ENCODE measurements around the gene ELOVL4.

ELOVL4 gene

GRCh38 chr6:79911992-79912391 is 35.4 kb downstream of the ELOVL4 start:
- DNase-seq, result peak; percentile 9

GRCh38 chr6:79909517-79909916 is 37.8 kb downstream of the ELOVL4 start:
- no peak for DNase-seq

- no peak for DNase-seq
Measured at GRCh38 chr6:79902046-79902445, 45.3 kb downstream of the ELOVL4 start.

- no peak for DNase-seq
Measured at GRCh38 chr6:79898076-79898475, 49.3 kb downstream of the ELOVL4 start.

- no peak for DNase-seq
Measured at GRCh38 chr6:79896075-79896449, 51.3 kb downstream of the ELOVL4 start.

- DNase-seq, result no peak
Measured at GRCh38 chr6:79895382-79896074, 51.8 kb downstream of the ELOVL4 start.

GRCh38 chr6:79894939-79895338 is 52.4 kb downstream of the ELOVL4 start:
- DNase-seq, result no peak

- no peak for DNase-seq
Measured at GRCh38 chr6:79888587-79888986, 58.8 kb downstream of the ELOVL4 start.

GRCh38 chr6:79878142-79878748 is 69.1 kb downstream of the ELOVL4 start:
- DNase-seq, result peak; percentile 55

GRCh38 chr6:79874531-79875134 is 72.7 kb downstream of the ELOVL4 start:
- DNase-seq, result no peak

GRCh38 chr6:79872986-79873385 is 74.4 kb downstream of the ELOVL4 start:
- peak; percentile 56 for DNase-seq

- peak; percentile 79 for DNase-seq
Measured at GRCh38 chr6:79872303-79872702, 75.0 kb downstream of the ELOVL4 start.

- DNase-seq, result peak; percentile 95
Measured at GRCh38 chr6:79869600-79870084, 77.7 kb downstream of the ELOVL4 start.

GRCh38 chr6:79869184-79869583 is 78.2 kb downstream of the ELOVL4 start:
- DNase-seq, result peak; percentile 48

GRCh38 chr6:79868098-79868722 is 79.1 kb downstream of the ELOVL4 start:
- DNase-seq, result peak; percentile 96
